ENCODE results near the gene EPC1.

Gene EPC1

GRCh38 chr10:32338262-32338661 is 8.7 kb downstream of the EPC1 start:
- no peak for DNase-seq

- DNase-seq, result no peak
Observed at GRCh38 chr10:32337350-32337749, 9.6 kb downstream of the EPC1 start.

GRCh38 chr10:32333849-32334248 is 13.1 kb downstream of the EPC1 start:
- DNase-seq, result no peak

- peak in 4 of 58 donors; percentile 6 to 23 (median 14) for DNase-seq
Observed at GRCh38 chr10:32332299-32332750, 14.6 kb downstream of the EPC1 start.

GRCh38 chr10:32331606-32332005 is 15.4 kb downstream of the EPC1 start:
- DNase-seq, result no peak

- DNase-seq, result no peak
Observed at GRCh38 chr10:32330214-32330613, 16.7 kb downstream of the EPC1 start.

- DNase-seq, result no peak
Observed at GRCh38 chr10:32329061-32329460, 17.9 kb downstream of the EPC1 start.

GRCh38 chr10:32328499-32328898 is 18.5 kb downstream of the EPC1 start:
- DNase-seq, result no peak

- DNase-seq, result no peak
Observed at GRCh38 chr10:32327364-32327691, 19.6 kb downstream of the EPC1 start.

GRCh38 chr10:32326680-32327363 is 20.1 kb downstream of the EPC1 start:
- no peak for DNase-seq

- no peak for DNase-seq
Observed at GRCh38 chr10:32326119-32326518, 20.8 kb downstream of the EPC1 start.

GRCh38 chr10:32323051-32323450 is 23.9 kb downstream of the EPC1 start:
- no peak for DNase-seq

- no peak for DNase-seq
Observed at GRCh38 chr10:32321016-32321631, 25.8 kb downstream of the EPC1 start.

GRCh38 chr10:32318476-32318896 is 28.5 kb downstream of the EPC1 start:
- DNase-seq, result peak in 1 of 58 donors; percentile 4

- DNase-seq, result no peak
Observed at GRCh38 chr10:32317795-32318357, 29.1 kb downstream of the EPC1 start.

- no peak for DNase-seq
Observed at GRCh38 chr10:32315424-32315823, 31.5 kb downstream of the EPC1 start.

- no peak for DNase-seq
Observed at GRCh38 chr10:32314588-32314987, 32.4 kb downstream of the EPC1 start.

GRCh38 chr10:32308027-32308603 is 38.8 kb downstream of the EPC1 start:
- no peak for DNase-seq

- DNase-seq, result no peak
Observed at GRCh38 chr10:32307609-32308008, 39.3 kb downstream of the EPC1 start.

- DNase-seq, result no peak
Observed at GRCh38 chr10:32299354-32299980, 47.5 kb downstream of the EPC1 start.

- no peak for DNase-seq
Observed at GRCh38 chr10:32298075-32298812, 48.7 kb downstream of the EPC1 start.

All from anterior cingulate cortex (tissue), 58 donors.